Measurements from ENCODE around the gene BTG1. TPM values are rescaled to one million over a fixed set of nuclear protein-coding genes. Genes with fewer than 3 reads are reported as not detected.

Gene BTG1
- total and polyA plus RNA-seq, 9 of the 15 experiments (the other 6 are each of a cell fraction or from before 2014, with no cell fraction given): 3.7 to 28.6 (median 7.4) TPM

DNA sequence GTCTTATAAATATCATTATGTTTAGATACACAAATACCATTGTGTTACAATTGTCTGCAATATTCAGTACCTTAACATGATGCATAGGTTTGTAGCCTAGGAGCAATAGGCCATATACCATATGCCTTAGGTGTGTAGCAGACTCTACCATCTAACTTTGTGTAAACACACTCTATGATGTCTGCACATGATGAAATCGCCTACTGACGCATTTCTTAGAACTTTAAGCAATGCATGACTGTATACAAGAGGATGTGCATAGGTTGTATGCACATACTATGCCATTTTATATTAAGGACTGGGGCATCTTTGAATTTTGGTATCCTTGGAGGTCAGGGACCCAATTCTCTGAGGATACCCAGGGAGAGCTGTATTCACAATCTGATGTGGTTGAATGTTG is 10.1 kb upstream of the BTG1 start:
- Histone ChIP-seq H3K79me2 (ENCODE audit: control insufficient read depth, insufficient read depth, low read length) (no peaks in the 10 kb centered on the region), H3K9me3 (replicated peaks; ENCODE audit: control insufficient read depth, insufficient read depth, low read depth, low read length) (no peaks in the 10 kb centered on the region), H3K9ac (ENCODE audit: insufficient read depth in 1 of 2, low read depth in 2 of 2, low read length in 2 of 2) (no peak overlapping the region), H3K4me2 (ENCODE audit: insufficient read depth, low read length) (no peak overlapping the region), H2AFZ (ENCODE audit: low read depth, low read length) (no peak overlapping the region), H4K20me1 (replicated peaks; ENCODE audit: control insufficient read depth, insufficient read depth, low read length) (no peaks in the 10 kb centered on the region), H3K9me1 (ENCODE audit: control insufficient read depth, insufficient read depth, low read length) (no peaks in the 10 kb centered on the region), H3K36me3 (ENCODE audit: control insufficient read depth, insufficient read depth, low read length) (no peaks in the 10 kb centered on the region), H3K4me1 (replicated peaks in 1 of 2; ENCODE audit: control insufficient read depth in 2 of 2, insufficient read depth in 2 of 2, low read length in 2 of 2) (peaks cover 3 to 13% of the 10 kb centered on the region in 2 experiments), H3K27ac (ENCODE audit: extremely low read depth, low read depth, low read length) (no peak overlapping the region), H3K27me3 (ENCODE audit: control insufficient read depth in 2 of 2, insufficient read depth in 2 of 2, low read length in 2 of 2) (no peaks in the 10 kb centered on the region), H3K4me3 (no peak overlapping the region)
- ATAC-seq (peak; percentile 45; the same call in 2 of the 3 replicates), FAIRE-seq (no peak), DNase-seq (ENCODE audit: extremely low read depth in 1 of 4, low spot score in 3 of 4) (no peak)
- TF ChIP-seq FOXO4 (CRISPR knock-in tag; IDR thresholded peaks at IDR 0.05) (no peak), ZNF445 (CRISPR knock-in tag; IDR thresholded peaks at IDR 0.05; ENCODE audit: low read depth) (no peak), CEBPB (tag; IDR thresholded peaks at IDR 0.05) (0 out of 2 replicates have a peak, but pooled peaks have one; percentile 12), SRSF3 (IDR thresholded peaks at IDR 0.05; ENCODE audit: insufficient read depth, low read length) (no peak), HEY1 (CRISPR knock-in tag; IDR thresholded peaks at IDR 0.05; ENCODE audit: borderline replicate concordance) (no peak), ZNF184 (CRISPR knock-in tag; IDR thresholded peaks at IDR 0.05) (no peak), MCM3 (IDR thresholded peaks at IDR 0.05) (no peak), ZNF444 (CRISPR knock-in tag; IDR thresholded peaks at IDR 0.05) (no peak), CEBPG (CRISPR knock-in tag; IDR thresholded peaks at IDR 0.05) (no peak), CEBPG (tag; conservative IDR thresholded peaks at IDR 0.05 in 1 of 2, IDR thresholded peaks at IDR 0.05 in 1 of 2) (peak in 1 of 2 experiments; percentile 79; a peak in 2 of 4 replicates), TEAD2 (tag; IDR thresholded peaks at IDR 0.05) (no peak)
- ChIA-PET POLR2A (interaction anchor here (0.6 to 1.9 kb wide), 2 partner anchors 11 to 1219 kb away, joined by 3 to 9 read pairs; partner anchors contain the start of gene BTG1), CTCF (ENCODE audit: low intra/inter-chr PET ratio) (no interaction called here)
- in situ Hi-C loops (cut with MboI): no loop called here
- intact Hi-C loops (cut with micrococcal nuclease): no loop called here
- BruUV-seq (replicated peaks): no TSS peak
- 37% methylated on average over 2 of the region's 2 CpGs for WGBS (ENCODE audit: insufficient coverage, low coverage, missing lambda C conversion rate)

Data from K562 (cell line).